ENCODE measurements around the gene TFDP1.

Gene TFDP1

GRCh38 chr13:113653264-113654174 lies 69.0 kb downstream of the TFDP1 start:
- no peak for DNase-seq

GRCh38 chr13:113654175-113654560 lies 69.6 kb downstream of the TFDP1 start:
- no peak for DNase-seq

GRCh38 chr13:113654591-113655345 lies 70.2 kb downstream of the TFDP1 start:
- no peak for DNase-seq

- DNase-seq: no peak
Observed at GRCh38 chr13:113655346-113656002, 70.9 kb downstream of the TFDP1 start.

GRCh38 chr13:113656003-113656588 lies 71.5 kb downstream of the TFDP1 start:
- no peak for DNase-seq

- DNase-seq: no peak
Observed at GRCh38 chr13:113656831-113657671, 72.5 kb downstream of the TFDP1 start.

GRCh38 chr13:113657851-113658741 lies 73.5 kb downstream of the TFDP1 start, which contains the start of gene ATP4B:
TSS of gene ATP4B (minus strand) at chr13:113658198. CDS start at chr13:113658144, 54 bp downstream.
- no peak for DNase-seq

GRCh38 chr13:113658836-113659235 lies 74.3 kb downstream of the TFDP1 start:
- DNase-seq: no peak

- no peak for DNase-seq
Observed at GRCh38 chr13:113659337-113659736, 74.8 kb downstream of the TFDP1 start.

- DNase-seq: no peak
Observed at GRCh38 chr13:113660066-113660465, 75.5 kb downstream of the TFDP1 start.

- no peak for DNase-seq
Observed at GRCh38 chr13:113661509-113661908, 77.0 kb downstream of the TFDP1 start.

- no peak for DNase-seq
Observed at GRCh38 chr13:113663934-113664333, 79.4 kb downstream of the TFDP1 start.

GRCh38 chr13:113664751-113665596 lies 80.4 kb downstream of the TFDP1 start:
- DNase-seq: no peak

GRCh38 chr13:113665597-113666328 lies 81.2 kb downstream of the TFDP1 start:
- DNase-seq: no peak

- DNase-seq: no peak
Observed at GRCh38 chr13:113666329-113666670, 81.7 kb downstream of the TFDP1 start.

- no peak for DNase-seq
Observed at GRCh38 chr13:113666951-113667701, 82.6 kb downstream of the TFDP1 start, which contains the start of gene GRK1. TSS of gene GRK1 (plus strand) at chr13:113667219. CDS start at chr13:113667387, 168 bp downstream.

- no peak for DNase-seq
Observed at GRCh38 chr13:113667771-113668490, 83.4 kb downstream of the TFDP1 start.

GRCh38 chr13:113668491-113668971 lies 84.0 kb downstream of the TFDP1 start:
- no peak for DNase-seq
